Spleen (tissue), 7 donors: ENCODE results near the gene ABTB1.

Experiments used
- CTCF ChIP-seq, 11 experiments: fragments of 200-600 bp in 7 of 11; fragments of 450-650 bp in 4 of 11; sonication (generic) in 4 of 11; IDR thresholded peaks in 8 of 11; conservative IDR thresholded peaks in 3 of 11; 1 replicate in 7 of 11; 2 replicates in 4 of 11; pipeline versions ENCODE4 v1.4.0 to v1.8.0; 2016 to 2021; ENCODE audit warnings: antibody characterized with exemption in 11 of 11, inconsistent platforms in 4 of 11, mild to moderate bottlenecking in 1 of 11
- POLR2A ChIP-seq, 3 donors: fragments of 450-650 bp; IDR thresholded peaks; one replicate each; pipeline ENCODE4 v1.5.1; 2017; ENCODE audit warnings: antibody characterized with exemption in 3 of 3, mild to moderate bottlenecking in 1 of 3
- POLR2AphosphoS5 ChIP-seq, 3 donors: sonication (generic); formaldehyde crosslinking; IDR thresholded peaks; one replicate each; pipeline ENCODE4 v1.5.1; 2017; ENCODE audit warnings: antibody characterized with exemption in 3 of 3
- donor health status: DM: no; HTN: no; CAD: no; lungs with moderate emphysema.
- donor health status: DM: no; HTN: no; CAD: no.
- donor health status: DM: no; HTN: no; CAD: no.

GRCh38 chr3:127692501-127693335 lies 20.0 kb downstream of the ABTB1 start:
- no peak for TF ChIP-seq POLR2A (IDR thresholded peaks at IDR 0.05)
- no peak for TF ChIP-seq POLR2AphosphoS5 (IDR thresholded peaks at IDR 0.05)
- TF ChIP-seq CTCF (IDR thresholded peaks at IDR 0.05 in 8 of 11, conservative IDR thresholded peaks at IDR 0.05 in 3 of 11) = no peak
